A549 (cell line): ENCODE results near the gene PILRA.

Source experiments
- PHF8 ChIP-seq: fragments of 200-600 bp; sonication (generic); IDR thresholded peaks from 2 replicates; pipeline ENCODE4 v1.6.1; 2016; ENCODE audit warnings: low read depth, mild to moderate bottlenecking, antibody characterized with exemption, moderate library complexity, borderline replicate concordance
- POLR2AphosphoS2 ChIP-seq: conservative IDR thresholded peaks from 2 replicates; pipeline ENCODE4 v1.6.1; 2012; ENCODE audit warnings: low read length, improper control_type of control experiment, inconsistent platforms
- TP53 ChIP-seq: fragments of 250-450 bp; sonication (Bioruptor Pico); IDR thresholded peaks from 2 replicates; pipeline ENCODE4 v1.5.0; 2021; ENCODE audit warnings: mild to moderate bottlenecking, moderate library complexity

- TF ChIP-seq TP53 (CRISPR knock-in tag) = no peak
- no peak for TF ChIP-seq POLR2AphosphoS2
- no peak for TF ChIP-seq PHF8
Measured at GRCh38 chr7:100446040-100446439, 72.8 kb downstream of the PILRA start.
